Right kidney (tissue), 1 donor: ENCODE data around the gene MORF4L1.
A peak's percentile ranks its signal among the peaks of the same experiment; 100 is the strongest.
"Not testable (repeated sequence)": the region's sequence is repeated elsewhere in the genome, so short reads cannot be mapped to it uniquely, and the experiment has no call there.

Experiments
- DNase-seq: peaks from one replicate; pipeline ENCODE4 v3.0.0-alpha.2; 2016

The MORF4L1 gene

DNA sequence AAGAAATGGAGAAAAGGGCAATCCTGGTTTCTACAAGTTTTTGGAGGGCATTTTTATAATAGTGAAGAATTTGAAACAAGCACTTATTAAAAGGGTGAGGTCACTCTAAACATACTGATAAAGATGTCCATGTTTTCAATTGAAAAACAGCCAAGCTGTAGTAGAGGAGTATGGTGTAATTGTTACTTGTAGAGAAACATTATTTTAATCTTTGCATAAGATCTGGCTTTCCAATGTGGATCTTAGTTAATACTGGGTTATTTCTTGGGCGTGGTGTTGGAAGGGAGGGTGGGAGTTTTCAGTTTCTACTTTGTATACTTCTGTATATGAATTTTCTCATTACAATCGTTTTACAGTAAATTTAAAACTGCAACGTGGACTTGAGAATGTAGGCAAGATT, 22.8 kb downstream of the MORF4L1 start:
- DNase-seq, result no peak

- DNase-seq, result no peak
Observed at GRCh38 chr15:78898540-78898939, 25.9 kb downstream of the MORF4L1 start.

DNA sequence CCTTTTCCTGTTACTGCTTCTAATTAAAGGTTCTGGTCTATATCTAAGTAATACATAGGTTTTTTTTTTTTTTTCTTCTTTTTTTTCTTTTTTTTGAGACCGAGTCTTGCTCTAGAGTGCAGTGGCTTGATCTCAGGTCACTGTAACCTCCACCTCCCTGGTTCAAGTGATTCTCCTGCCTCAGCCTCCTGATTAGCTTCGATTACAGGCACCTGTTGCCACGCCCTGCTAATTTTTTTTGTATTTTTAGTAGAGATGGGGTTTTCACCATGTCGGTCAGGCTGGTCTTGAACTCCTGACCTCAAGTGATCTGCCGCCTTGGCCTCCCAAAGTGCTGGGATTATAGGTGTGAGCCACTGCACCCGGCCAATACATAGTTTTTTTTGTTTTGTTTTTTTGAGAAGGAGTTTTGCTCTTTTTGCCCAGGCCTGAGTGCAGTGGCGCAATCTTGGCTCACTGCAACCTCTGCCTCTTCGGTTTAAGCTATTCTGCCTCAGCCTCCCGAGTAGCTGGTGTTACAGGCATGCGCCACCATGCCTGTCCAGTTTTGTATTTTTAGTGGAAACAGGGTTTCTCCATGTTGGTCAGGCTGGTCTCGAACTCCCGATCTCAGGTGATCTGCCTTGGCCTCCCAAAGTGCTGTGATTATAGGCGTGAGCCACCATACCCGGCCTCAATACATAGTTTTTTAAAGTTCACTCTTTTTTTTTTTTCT, 28.3 kb downstream of the MORF4L1 start:
- not testable (repeated sequence) for DNase-seq

DNA sequence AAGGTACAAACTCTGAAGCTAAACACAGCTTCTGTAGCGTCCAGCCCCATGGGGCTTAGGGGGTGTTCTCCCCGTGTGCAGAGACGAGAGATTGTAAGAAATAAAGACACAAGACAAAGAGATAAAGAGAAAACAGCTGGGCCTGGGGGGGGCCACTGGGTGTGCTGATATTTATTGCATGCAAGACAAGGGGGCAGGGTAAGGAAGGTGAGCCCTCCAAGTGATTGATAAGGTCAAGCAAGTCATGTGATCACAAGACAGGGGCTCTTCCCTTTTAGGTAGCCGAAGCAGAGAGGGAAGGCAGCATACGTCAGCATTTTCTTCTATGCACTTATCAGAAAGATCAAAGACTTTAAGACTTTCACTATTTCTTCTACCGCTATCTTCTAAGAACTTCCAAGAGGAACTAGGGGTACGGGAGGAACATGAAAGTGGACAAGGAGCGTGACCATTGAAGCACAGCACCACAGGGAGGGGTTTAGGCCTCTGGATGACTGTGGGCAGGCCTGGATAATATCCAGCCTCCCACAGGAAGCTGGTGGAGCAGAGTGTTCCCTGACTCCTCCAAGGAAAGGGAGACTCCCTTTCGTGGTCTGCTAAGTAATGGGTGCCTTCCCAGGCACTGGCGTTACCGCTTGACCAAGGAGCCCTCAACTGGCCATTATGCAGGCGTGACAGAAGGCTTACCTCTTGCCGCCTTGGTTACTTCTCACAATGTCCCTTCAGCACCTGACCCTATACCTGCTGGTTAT, 29.8 kb downstream of the MORF4L1 start:
- not testable (repeated sequence) for DNase-seq

- no peak for DNase-seq
Observed at GRCh38 chr15:78904599-78905358, 32.1 kb downstream of the MORF4L1 start.

DNA sequence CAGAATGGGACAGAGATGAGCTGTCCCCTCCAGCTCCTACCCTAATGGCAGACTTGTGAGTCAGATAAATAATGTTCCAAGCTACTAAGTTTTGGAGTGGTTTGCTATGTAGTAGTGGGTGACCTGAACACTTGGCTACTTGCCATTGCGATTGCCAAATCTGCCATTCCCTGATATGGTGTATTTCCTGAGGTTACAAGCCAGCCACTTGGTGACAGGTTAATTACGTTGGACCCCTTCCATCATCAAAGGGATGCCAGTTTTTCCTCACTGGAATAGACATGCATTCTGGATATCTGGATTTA, 33.6 kb downstream of the MORF4L1 start:
- no peak for DNase-seq

GRCh38 chr15:78907577-78907976, 34.9 kb downstream of the MORF4L1 start:
- no peak for DNase-seq

DNA sequence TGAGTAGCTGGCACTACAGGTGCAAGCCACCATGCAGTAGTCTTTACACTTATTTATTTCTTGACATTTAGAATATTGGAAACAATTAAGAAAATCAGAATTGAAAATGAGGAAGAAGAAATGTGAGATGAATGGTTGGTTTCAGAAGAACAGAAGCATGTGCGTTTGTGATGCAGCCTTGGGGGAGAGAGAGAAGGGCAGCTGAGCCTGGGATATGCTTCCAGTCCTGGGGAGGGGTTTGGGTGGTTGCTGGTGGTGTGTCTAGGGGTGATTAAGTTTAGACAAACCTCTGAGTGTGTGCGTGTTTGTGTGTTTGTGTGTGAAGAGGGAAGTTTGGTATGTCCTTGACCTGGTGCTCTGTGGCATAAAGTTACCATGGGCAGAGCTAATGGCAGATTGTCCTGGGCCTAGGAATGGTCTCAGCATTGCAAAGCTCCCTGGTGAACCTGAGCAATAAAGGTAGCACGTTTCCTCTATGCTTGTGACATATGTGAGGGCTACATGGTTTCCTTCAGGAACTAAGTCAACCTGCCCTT, 36.5 kb downstream of the MORF4L1 start:
- DNase-seq, result no peak

DNA sequence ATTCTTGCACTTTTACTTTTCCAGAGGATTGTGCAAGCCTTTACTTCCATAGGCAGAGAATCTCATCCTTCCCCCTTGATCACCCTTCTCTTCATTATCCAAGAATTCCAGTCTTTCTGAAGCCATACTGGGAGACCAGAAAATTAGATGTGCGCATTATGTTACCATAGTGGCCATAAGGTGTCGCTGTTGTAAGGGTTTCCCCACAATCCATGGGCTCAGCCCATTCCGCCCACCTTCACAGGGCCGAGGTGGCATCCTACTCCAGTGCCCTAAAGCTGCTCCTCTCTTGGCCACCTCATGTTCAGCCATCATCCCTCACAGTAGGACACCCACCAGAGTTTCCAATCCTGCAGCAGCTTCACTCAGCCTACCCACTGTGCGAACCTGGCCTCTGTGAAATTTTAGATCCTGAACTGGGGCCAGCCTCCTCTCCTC, 37.1 kb downstream of the MORF4L1 start:
- DNase-seq, result peak; percentile 41

DNA sequence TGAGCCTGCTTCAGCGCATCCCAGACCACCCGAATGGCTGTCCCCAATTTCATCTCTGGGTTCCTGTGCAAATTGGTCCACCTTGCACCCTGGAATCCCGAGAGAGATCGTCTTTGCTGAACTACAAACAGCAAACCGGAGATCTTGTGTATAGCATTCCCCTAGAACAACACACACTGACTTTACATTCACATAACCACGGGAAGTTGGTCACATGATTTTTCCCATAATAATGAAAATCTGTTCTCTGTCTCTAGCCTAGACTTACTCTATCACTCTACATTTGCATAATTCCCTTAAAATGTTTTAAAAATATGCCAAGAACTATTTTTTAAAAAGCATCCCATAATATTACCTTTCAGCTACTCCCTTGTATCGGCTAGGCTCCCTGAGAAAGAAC, 37.6 kb downstream of the MORF4L1 start:
- no peak for DNase-seq

- no peak for DNase-seq
Observed at GRCh38 chr15:78912316-78912715, 39.6 kb downstream of the MORF4L1 start.

DNA sequence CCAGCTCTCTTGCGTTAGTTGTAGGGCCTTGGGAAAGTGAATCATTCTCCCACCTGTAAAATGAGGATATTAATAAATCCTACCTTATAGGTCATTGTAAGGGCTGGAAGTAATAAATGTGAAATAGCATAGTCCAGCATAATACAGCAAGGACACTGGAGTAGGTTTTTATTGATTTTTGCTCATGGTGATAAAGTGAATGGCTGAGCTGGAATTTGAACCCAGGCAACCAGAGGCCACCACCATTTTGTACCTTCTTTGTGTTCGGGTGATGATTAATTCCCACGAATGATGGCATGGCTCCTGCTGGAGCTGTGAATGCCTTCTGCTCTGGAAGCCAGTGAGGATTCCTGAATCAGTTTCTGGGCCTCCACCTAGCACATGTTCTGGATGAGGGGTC, 40.3 kb downstream of the MORF4L1 start:
- DNase-seq, result no peak

DNA sequence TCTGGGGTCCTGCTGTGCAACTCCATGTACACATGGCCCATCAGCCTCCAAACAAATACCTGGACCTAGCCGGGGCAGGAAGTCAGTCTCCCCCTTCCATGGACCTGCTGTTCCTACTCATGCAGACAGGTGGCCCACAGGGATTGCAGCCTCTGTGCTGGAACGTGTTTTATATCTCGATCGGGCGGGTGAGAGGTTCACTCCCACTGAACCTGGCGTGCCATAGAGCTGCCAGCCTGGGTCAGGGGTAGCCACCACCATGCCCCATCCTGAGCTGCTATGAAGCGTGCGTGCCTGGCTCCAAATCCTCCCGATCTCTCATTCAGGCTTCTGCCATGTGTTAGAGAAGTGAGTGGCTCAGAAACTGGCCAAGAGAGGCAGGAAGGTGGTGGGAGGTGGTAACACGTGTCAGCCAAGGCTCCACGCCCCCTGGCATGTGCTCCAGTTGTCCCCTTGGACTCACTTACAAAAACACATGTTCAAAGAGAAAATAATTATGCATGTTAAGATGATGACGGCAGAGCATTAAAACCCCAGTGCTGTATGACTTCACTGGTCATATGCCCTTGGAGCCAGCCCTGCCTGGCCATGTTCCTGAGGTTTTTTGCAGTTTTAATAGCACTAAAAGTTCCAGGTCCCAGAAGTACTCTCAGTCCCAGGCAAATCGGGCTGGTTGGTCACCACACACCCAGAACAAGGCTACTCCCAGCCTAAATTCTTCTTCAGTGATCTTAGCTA, 41.5 kb downstream of the MORF4L1 start:
- DNase-seq, result no peak

DNA sequence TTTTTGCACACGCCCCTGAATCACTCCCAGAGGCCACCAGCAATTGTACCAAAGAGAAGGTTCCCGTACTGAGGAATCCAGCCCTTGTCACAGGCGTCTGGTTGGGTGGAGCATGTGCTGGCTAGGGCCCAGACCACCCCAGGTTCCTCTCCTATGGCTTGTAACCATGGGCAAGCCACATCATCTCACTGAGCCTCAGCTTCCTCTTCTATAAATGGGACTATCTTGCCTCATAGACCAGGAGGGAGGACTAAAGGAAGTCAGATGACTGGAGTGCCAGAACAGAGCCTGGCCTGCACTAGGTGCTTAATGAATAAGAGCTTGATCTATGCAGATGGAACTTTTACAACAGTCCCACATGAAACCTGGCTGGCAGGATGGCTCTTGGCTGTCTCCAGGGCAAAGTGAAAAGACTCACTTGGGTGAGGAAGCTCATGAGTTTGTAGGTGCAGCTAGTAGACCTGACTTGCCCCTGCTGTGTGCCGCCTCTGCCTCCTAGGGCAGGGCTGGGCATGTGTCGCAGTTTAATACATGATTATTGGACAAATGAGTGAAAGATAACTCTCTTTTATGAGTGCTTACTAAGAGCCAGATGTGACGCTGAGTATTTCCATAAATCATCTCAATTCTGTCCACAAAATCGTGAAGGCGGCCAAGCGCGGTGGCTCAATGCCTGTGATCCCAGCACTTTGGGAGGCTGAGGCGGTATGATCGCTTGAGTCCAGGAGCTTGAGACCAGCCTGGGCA, 42.8 kb downstream of the MORF4L1 start:
- DNase-seq, result no peak

DNA sequence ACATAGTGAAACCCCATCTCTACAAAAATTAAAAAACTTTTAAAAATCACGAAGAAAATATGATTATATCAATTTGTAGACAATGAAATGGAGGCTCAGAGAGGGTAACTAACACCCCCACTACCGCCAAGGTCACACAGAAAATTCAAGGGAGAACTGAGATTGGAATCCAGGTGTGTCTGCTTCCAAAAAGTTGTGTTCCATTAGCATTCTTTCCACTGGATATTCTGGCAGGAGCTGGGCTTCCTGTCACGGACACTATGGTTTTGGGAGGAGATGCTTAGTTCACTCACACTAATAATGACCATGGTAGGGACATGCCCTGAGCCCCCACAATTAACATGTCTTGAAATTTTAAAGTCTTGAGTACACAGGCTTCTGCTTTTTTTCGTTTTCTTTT, 43.4 kb downstream of the MORF4L1 start:
- no peak for DNase-seq

DNA sequence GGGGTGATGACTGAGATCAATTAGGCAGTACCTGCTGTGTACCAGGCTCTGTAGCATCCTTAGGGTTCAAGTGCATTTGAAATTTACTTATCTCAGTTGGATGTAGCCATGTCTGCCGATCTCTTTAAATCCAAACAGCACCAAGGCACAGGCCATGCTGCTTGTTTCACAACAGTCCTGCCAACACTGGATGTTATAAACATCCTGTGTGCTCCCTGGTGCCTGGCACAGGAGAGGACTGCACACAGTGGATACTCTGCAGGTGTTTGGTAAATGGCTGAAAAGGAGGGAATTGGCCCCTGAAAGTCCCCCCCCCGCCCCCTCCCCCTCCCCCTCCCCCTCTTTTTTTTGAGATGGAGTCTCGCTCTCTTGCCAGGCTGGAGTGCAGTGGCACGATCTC, 45.2 kb downstream of the MORF4L1 start:
- no peak for DNase-seq

GRCh38 chr15:78921517-78921916, 48.8 kb downstream of the MORF4L1 start:
- DNase-seq, result no peak

DNA sequence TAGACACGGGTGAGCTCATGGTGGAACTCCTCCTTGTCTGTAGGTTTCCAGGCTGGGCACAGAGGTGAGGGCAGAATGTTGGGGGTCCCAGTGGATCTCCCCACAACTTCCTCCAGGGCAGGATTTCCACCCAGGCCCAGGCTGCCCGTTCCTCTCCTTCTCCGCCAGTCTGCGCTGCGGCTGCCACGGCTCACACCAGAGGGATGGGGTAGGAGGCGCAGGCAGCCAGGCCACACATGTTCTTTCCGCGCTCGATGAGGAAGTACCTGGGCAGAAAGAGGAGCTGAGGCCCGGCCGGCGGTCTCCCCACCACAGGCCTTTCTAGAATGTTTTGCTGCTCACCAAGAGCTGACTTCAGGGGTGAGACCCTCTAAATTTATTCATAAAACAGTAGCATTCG, 49.2 kb downstream of the MORF4L1 start:
- no peak for DNase-seq

DNA sequence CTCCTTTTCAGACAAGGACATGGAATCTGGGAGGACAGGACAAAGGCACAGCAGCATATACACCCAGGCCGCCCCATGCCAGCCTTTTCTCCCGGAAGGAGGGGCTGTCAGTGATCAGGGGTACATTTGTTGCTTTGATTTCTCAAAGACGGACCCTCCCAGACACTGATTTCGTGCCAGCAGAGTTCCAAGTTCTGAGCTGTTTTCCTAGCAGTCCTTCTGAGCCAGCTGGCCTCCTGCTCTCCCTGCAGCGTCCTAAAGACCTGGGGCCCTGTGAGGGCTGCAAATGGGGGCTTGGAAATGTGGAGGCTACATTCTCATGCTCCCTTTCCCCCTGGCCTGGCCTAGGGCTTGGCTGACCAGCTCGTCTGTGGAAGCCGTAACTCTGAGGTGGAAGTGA, 49.8 kb downstream of the MORF4L1 start:
- no peak for DNase-seq

DNA sequence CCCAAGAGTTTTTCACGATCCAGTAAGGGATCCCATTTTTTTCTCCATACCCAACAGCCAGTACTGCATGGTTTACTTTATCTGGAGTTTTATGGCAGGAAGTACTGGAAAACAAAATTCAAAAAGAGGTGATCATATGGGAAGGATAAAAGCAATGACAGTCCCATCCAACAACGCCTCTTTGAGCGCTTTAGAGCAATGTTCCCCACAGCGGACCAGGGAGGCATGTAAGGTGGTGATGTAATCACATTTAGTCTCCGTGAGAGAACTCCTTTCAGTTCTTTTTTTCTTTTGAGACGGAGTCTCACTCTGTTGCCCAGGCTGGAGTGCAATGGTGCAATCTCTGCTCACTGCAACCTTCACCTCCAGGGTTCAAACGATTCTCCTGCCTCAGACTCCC, 50.3 kb downstream of the MORF4L1 start:
- DNase-seq, result no peak

DNA sequence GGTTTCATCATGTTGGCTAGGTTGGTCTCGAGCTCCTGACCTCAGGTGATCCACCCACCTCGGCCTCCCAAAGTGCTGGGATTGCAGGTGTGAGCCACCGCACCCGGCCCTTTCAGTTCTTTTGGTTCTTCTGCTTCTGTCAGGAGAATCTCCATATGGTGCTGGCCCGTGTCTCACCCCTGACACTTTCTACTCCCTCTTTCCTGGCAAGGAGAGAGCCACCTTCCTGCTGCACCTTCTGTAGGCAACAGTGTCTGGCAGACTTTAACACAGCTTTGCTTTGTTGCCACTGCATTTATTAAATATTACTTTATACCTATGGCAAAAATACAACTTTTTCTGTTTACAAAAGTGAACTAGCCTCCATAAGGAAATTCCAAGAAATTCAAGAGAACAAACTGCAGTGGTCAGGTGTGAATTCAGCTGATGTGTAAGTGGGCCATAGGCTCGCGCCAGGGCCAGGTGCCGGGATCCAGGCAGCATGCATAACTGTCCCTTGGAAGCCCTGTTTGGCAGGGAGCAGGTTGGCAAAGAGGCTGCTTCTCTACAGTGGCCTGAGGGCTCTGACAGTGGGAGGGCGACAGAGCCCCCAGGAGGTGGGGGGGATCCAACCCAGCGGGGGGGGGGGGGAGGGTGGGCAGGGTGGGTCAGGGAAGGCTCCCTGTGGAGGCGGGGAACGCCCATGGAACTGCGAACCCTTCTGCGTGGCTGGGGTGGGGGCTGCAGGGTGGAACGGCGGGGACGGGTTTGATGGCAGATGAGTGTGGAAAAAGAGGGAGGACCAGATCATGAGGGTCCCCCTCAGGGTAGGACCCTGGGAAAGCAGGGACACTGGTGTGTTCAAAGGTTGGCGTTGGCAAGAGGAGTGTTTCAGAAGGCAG, 51.0 kb downstream of the MORF4L1 start:
- no peak for DNase-seq
